ENCODE data around the gene CRELD2.
A peak's percentile ranks its signal among the peaks of the same experiment; 100 is the strongest.

The CRELD2 gene

GRCh38 chr22:49967706-49968208 lies 49.3 kb downstream of the CRELD2 start:
- Mint-ChIP-seq H3K9me3 (no peaks in the 10 kb centered on the region), H3K4me3 (peak overlapping the region in 1 of 3 experiments; percentile 50), H3K27ac (no peak overlapping the region), H3K4me1 (peaks cover 11% of the 10 kb centered on the region), H3K36me3 (ENCODE audit: low read depth) (peaks cover 6% of the 10 kb centered on the region), H3K27me3 (ENCODE audit: low read depth) (peaks cover 8% of the 10 kb centered on the region)
- TF ChIP-seq, protein P1, sequence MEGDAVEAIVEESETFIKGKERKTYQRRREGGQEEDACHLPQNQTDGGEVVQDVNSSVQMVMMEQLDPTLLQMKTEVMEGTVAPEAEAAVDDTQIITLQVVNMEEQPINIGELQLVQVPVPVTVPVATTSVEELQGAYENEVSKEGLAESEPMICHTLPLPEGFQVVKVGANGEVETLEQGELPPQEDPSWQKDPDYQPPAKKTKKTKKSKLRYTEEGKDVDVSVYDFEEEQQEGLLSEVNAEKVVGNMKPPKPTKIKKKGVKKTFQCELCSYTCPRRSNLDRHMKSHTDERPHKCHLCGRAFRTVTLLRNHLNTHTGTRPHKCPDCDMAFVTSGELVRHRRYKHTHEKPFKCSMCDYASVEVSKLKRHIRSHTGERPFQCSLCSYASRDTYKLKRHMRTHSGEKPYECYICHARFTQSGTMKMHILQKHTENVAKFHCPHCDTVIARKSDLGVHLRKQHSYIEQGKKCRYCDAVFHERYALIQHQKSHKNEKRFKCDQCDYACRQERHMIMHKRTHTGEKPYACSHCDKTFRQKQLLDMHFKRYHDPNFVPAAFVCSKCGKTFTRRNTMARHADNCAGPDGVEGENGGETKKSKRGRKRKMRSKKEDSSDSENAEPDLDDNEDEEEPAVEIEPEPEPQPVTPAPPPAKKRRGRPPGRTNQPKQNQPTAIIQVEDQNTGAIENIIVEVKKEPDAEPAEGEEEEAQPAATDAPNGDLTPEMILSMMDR (IDR thresholded peaks at IDR 0.05; ENCODE audit: unreplicated experiment in 3 of 3) = no peak

- peaks cover 8% of the 10 kb centered on the region for H3K27me3 Mint-ChIP-seq (ENCODE audit: low read depth)
- peaks cover 11% of the 10 kb centered on the region for H3K4me1 Mint-ChIP-seq
- TF ChIP-seq, protein P1 (IDR thresholded peaks at IDR 0.05; ENCODE audit: unreplicated experiment in 3 of 3) = no peak
- no peaks in the 10 kb centered on the region for H3K9me3 Mint-ChIP-seq
- peaks cover 6% of the 10 kb centered on the region for H3K36me3 Mint-ChIP-seq (ENCODE audit: low read depth)
- H3K27ac Mint-ChIP-seq = no peak overlapping the region
- no peak overlapping the region for H3K4me3 Mint-ChIP-seq
Observed at GRCh38 chr22:49968313-49968830, 49.9 kb downstream of the CRELD2 start.

- no peaks in the 10 kb centered on the region for H3K36me3 Mint-ChIP-seq (ENCODE audit: low read depth)
- peaks cover 5% of the 10 kb centered on the region for H3K4me1 Mint-ChIP-seq
- no peaks in the 10 kb centered on the region for H3K9me3 Mint-ChIP-seq
- H3K27me3 Mint-ChIP-seq (ENCODE audit: low read depth) = peaks cover 8% of the 10 kb centered on the region
- TF ChIP-seq, protein P1 (IDR thresholded peaks at IDR 0.05; ENCODE audit: unreplicated experiment in 3 of 3) = no peak
- no peak overlapping the region for H3K4me3 Mint-ChIP-seq
- no peak overlapping the region for H3K27ac Mint-ChIP-seq
Observed at GRCh38 chr22:49968831-49969661, 50.6 kb downstream of the CRELD2 start.

DNA sequence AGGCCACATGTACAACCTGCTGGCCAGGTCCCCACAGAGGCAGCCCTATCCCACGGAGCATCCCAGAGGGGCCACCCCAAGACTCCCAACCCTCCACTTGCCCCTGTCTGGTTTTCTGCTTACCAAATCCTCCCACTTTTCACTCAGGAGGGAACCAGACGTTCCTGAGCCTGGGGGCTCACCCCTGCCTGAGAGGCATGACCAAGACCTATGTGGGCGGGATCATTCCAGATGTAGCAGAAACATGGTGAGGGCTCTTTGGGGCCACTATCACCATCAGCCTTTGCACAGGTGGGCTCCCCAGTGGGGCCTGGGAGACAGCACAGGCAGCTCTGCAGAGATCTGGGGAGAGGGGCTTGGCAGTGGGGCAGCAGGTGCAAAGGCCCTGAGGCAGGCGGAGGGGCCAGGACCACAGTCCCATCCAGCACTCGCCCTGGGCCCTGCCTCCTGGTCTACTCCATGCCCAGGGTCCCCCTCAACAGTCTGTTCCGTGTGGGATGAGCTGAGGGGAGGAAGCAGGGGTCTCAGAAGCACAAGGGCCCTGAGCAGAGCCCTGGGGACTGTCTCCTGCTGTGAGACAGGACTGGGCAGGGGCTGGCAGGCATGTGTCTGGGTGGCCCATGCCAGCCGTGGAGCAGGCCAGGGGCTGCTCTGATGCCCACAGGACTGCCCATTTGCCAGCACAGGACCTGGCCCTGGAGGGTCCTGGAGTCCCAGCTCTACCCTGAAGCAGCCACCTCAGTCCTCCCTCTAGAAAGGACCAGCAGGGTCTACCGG lies 51.5 kb downstream of the CRELD2 start:
- Mint-ChIP-seq H3K27ac (no peak overlapping the region), H3K4me1 (peaks cover 5% of the 10 kb centered on the region), H3K9me3 (no peaks in the 10 kb centered on the region), H3K4me3 (peak overlapping the region in 1 of 3 experiments; percentile 70), H3K27me3 (ENCODE audit: low read depth) (peaks cover 8% of the 10 kb centered on the region), H3K36me3 (ENCODE audit: low read depth) (no peaks in the 10 kb centered on the region)
- TF ChIP-seq, protein P1 (IDR thresholded peaks at IDR 0.05; ENCODE audit: unreplicated experiment in 3 of 3) = no peak

- TF ChIP-seq, protein P1 (IDR thresholded peaks at IDR 0.05; ENCODE audit: unreplicated experiment in 3 of 3) = no peak
- Mint-ChIP-seq H3K4me3 (peak overlapping the region; percentile 70 to 72 (median 72)), H3K36me3 (ENCODE audit: low read depth) (no peaks in the 10 kb centered on the region), H3K27me3 (ENCODE audit: low read depth) (peaks cover 8% of the 10 kb centered on the region), H3K9me3 (no peaks in the 10 kb centered on the region), H3K27ac (peak overlapping the region in 2 of 3 experiments; percentile 25 to 75), H3K4me1 (peaks cover 5% of the 10 kb centered on the region)
Observed at GRCh38 chr22:49970528-49971231, 52.2 kb downstream of the CRELD2 start.

Data from nephron (organoid).